GM12864 (cell line): Measurements from ENCODE around the gene ERC1.

ENCODE experiments used
- DNase-seq: peaks from one replicate; pipeline ENCODE4 v3.0.0-alpha.2; 2011; ENCODE audit warnings: low read depth
- H3K4me3 ChIP-seq: 2 replicates; pipeline ENCODE4 v1.5.1; 2011; ENCODE audit warnings: mild to moderate bottlenecking, low read depth, low read length, control low read depth
- CTCF ChIP-seq: IDR thresholded peaks from 2 replicates; pipeline ENCODE4 v1.5.1; 2011; ENCODE audit warnings: low read depth, mild to moderate bottlenecking, moderate library complexity, low read length, control low read depth, inconsistent platforms; ENCODE audit errors: missing control alignments

The ERC1 gene

GRCh38 chr12:1174659-1175058 lies 183.6 kb downstream of the ERC1 start:
- no peak for TF ChIP-seq CTCF
- DNase-seq = no peak
- H3K4me3 ChIP-seq = no peak overlapping the region

GRCh38 chr12:1176191-1176590 lies 185.2 kb downstream of the ERC1 start:
- TF ChIP-seq CTCF = no peak

GRCh38 chr12:1179128-1179527 lies 188.1 kb downstream of the ERC1 start:
- DNase-seq = no peak
- TF ChIP-seq CTCF = no peak
- H3K4me3 ChIP-seq = no peak overlapping the region

More at GRCh38 chr12:1176191-1176590, 185.2 kb downstream of the ERC1 start:
- no peak for DNase-seq
- H3K4me3 ChIP-seq = no peak overlapping the region

- no peak for DNase-seq
- TF ChIP-seq CTCF = no peak
- H3K4me3 ChIP-seq = no peak overlapping the region
These were observed 191.0 kb downstream of the ERC1 start for GRCh38 chr12:1182069-1182468.

- DNase-seq = no peak
- no peak overlapping the region for H3K4me3 ChIP-seq
- no peak for TF ChIP-seq CTCF
These were observed 193.4 kb downstream of the ERC1 start for GRCh38 chr12:1184402-1184801.

GRCh38 chr12:1185460-1186182 lies 194.6 kb downstream of the ERC1 start:
- DNase-seq = peak; percentile 24
- no peak overlapping the region for H3K4me3 ChIP-seq

More at GRCh38 chr12:1185460-1186182, 194.6 kb downstream of the ERC1 start:
- TF ChIP-seq CTCF = no peak
